Panc1 (cell line): ENCODE results near the gene MBTPS2. TPM values are rescaled to one million over a fixed set of nuclear protein-coding genes. Genes with fewer than 3 reads are reported as not detected.
"Not testable (repeated sequence)": the region's sequence is repeated elsewhere in the genome, so short reads cannot be mapped to it uniquely, and the experiment has no call there.

Experiments
- ATAC-seq: fragments of 200-7000 bp; cut with Tn5 transposase; 2 replicates; pipeline ENCODE4 v1.9.1; 2020; ENCODE audit warnings: mild to moderate bottlenecking, moderate library complexity
- BruUV-seq: library from RNA; stranded (reverse); fragments of 400-500 nt; replicated peaks from 2 replicates; lab custom pipeline; 2021; lab: Mats Ljungman, UMichigan
- CTCF ChIA-PET: fragments of 300-600 bp; sonication (Branson Sonifier 250); formaldehyde crosslinking; loops from one replicate; lab custom pipeline; 2022; ENCODE audit warnings: antibody characterized with exemption; lab: Charles Lee
- POLR2A ChIA-PET: fragments of 300-600 bp; sonication (Branson Sonifier 250); formaldehyde crosslinking; loops from one replicate; lab custom pipeline; 2022; ENCODE audit warnings: antibody characterized with exemption; lab: Charles Lee
- DNase-seq: peaks from one replicate; pipeline ENCODE4 v3.0.0-alpha.2; 2010; ENCODE audit warnings: low read depth, low spot score
- H3K27ac ChIP-seq: 2 replicates; pipeline ENCODE4 v1.5.1; 2011; ENCODE audit warnings: mild to moderate bottlenecking, low read length, inconsistent platforms
- H3K27me3 ChIP-seq: fragments of 200-500 bp; sonication (Bioruptor generic); 2 replicates; pipeline ENCODE4 v1.6.0; 2014; ENCODE audit warnings: low read length, inconsistent platforms; ENCODE audit not compliant: control insufficient read depth, insufficient read depth
- H3K36me3 ChIP-seq: fragments of 200-500 bp; sonication (Bioruptor generic); 2 replicates; pipeline ENCODE4 v1.5.1; 2014; ENCODE audit warnings: inconsistent platforms, mild to moderate bottlenecking, low read length, moderate library complexity; ENCODE audit not compliant: control insufficient read depth, insufficient read depth
- H3K4me1 ChIP-seq: 2 replicates; pipeline ENCODE4 v1.5.1; 2011; ENCODE audit warnings: inconsistent platforms, mild to moderate bottlenecking, low read length, moderate library complexity; ENCODE audit not compliant: control insufficient read depth, insufficient read depth
- H3K4me3 ChIP-seq, 2 experiments: 2 replicates each; pipeline ENCODE4 v1.5.1; 2011 to 2012; ENCODE audit warnings: low read depth in 2 of 2, low read length in 2 of 2, mild to moderate bottlenecking in 2 of 2, inconsistent platforms in 1 of 2, moderate library complexity in 1 of 2
- H3K9me3 ChIP-seq: fragments of 200-500 bp; sonication (Bioruptor generic); 2 replicates; pipeline ENCODE4 v1.5.1; 2014; ENCODE audit warnings: low read depth, mild to moderate bottlenecking, inconsistent platforms, low read length, moderate library complexity; ENCODE audit not compliant: control insufficient read depth, insufficient read depth
- POLR2AphosphoS5 ChIP-seq: IDR thresholded peaks from 2 replicates; pipeline ENCODE4 v1.6.1; 2012; ENCODE audit warnings: mild to moderate bottlenecking, low read depth, low read length, moderate library complexity
- SIN3A ChIP-seq: IDR thresholded peaks from 2 replicates; pipeline ENCODE4 v1.6.1; 2012; ENCODE audit warnings: low read depth, mild to moderate bottlenecking, low read length, moderate library complexity, borderline replicate concordance; ENCODE audit not compliant: insufficient read depth
- TCF7L2 ChIP-seq: IDR thresholded peaks from 2 replicates; pipeline ENCODE4 v1.6.1; 2011; ENCODE audit warnings: mild to moderate bottlenecking, low read depth, low read length, inconsistent platforms
- in situ Hi-C: cut with HindIII; loops from 2 replicates; pipeline ENCODE4 v1.10.0; 2016; ENCODE audit warnings: low sequenced_read_pairs, low pct_unique_long_range_greater_than_20kb
- intact Hi-C: fragments of 100-400 bp; cut with micrococcal nuclease; formaldehyde crosslinking; loops from one replicate; pipeline ENCODE4 v1.10.0; 2022; ENCODE audit not compliant: unreplicated experiment
- total RNA-seq: library from RNA; stranded (reverse); gene quantifications from one replicate; pipeline ENCODE4 v1.2.1, GENCODE V29; 2021; ENCODE audit not compliant: unreplicated experiment
- TF ChIP-seq, protein P1 (sequence below), 2 experiments: IDR thresholded peaks; 2 replicates each; pipeline ENCODE4 v1.6.1; 2011 to 2012; ENCODE audit warnings: low read depth in 2 of 2, control low read depth in 1 of 2, low read length in 1 of 2, mild to moderate bottlenecking in 1 of 2, moderate library complexity in 1 of 2; ENCODE audit not compliant: insufficient read depth in 1 of 2
- TF ChIP-seq, protein P2 (sequence below): fragments of 450-650 bp; IDR thresholded peaks from 2 replicates; pipeline ENCODE4 v1.5.1; 2017; ENCODE audit warnings: mild to moderate bottlenecking

The MBTPS2 gene
- total RNA-seq, 1 experiment from 2014 or later, result 13.5 TPM

DNA sequence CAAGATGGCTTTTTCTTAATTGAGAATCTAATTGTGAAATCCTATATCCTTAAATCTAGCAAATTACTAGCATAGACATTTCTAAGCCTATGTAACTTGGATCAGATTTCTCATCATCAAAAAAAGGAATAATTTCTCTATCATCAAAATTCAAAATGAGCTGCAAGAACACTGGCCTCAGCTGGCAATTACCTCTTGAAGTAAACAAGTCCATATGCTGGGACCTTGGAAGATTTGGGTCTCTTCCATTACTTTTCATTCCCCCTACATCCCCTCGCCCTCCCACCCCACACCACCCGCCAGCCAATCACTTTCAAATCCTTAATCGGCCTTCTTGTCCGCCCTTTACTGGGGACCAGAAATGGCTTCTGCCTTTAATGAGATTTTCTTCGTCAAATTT, 23.3 kb upstream of the MBTPS2 start:
- in situ Hi-C loops (no loop called here), intact Hi-C loops (no loop called here)
- Histone ChIP-seq H3K9me3 (no peaks in the 10 kb centered on the region), H3K36me3 (no peaks in the 10 kb centered on the region), H3K27ac (no peak overlapping the region), H3K27me3 (no peaks in the 10 kb centered on the region), H3K4me3 (no peak overlapping the region), H3K4me1 (no peaks in the 10 kb centered on the region)
- DNase-seq (no peak), ATAC-seq (no peak)
- no TSS peak for BruUV-seq
- ChIA-PET CTCF (no interaction called here), POLR2A (no interaction called here)
- no peak for TF ChIP-seq SIN3A
- no peak for TF ChIP-seq POLR2AphosphoS5
- TF ChIP-seq, protein P1, sequence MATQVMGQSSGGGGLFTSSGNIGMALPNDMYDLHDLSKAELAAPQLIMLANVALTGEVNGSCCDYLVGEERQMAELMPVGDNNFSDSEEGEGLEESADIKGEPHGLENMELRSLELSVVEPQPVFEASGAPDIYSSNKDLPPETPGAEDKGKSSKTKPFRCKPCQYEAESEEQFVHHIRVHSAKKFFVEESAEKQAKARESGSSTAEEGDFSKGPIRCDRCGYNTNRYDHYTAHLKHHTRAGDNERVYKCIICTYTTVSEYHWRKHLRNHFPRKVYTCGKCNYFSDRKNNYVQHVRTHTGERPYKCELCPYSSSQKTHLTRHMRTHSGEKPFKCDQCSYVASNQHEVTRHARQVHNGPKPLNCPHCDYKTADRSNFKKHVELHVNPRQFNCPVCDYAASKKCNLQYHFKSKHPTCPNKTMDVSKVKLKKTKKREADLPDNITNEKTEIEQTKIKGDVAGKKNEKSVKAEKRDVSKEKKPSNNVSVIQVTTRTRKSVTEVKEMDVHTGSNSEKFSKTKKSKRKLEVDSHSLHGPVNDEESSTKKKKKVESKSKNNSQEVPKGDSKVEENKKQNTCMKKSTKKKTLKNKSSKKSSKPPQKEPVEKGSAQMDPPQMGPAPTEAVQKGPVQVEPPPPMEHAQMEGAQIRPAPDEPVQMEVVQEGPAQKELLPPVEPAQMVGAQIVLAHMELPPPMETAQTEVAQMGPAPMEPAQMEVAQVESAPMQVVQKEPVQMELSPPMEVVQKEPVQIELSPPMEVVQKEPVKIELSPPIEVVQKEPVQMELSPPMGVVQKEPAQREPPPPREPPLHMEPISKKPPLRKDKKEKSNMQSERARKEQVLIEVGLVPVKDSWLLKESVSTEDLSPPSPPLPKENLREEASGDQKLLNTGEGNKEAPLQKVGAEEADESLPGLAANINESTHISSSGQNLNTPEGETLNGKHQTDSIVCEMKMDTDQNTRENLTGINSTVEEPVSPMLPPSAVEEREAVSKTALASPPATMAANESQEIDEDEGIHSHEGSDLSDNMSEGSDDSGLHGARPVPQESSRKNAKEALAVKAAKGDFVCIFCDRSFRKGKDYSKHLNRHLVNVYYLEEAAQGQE (IDR thresholded peaks at IDR 0.05; ENCODE audit: insufficient read depth in 1 of 2, low read depth in 2 of 2, low read length in 1 of 2), result no peak
- no peak for TF ChIP-seq TCF7L2
- TF ChIP-seq, protein P2, sequence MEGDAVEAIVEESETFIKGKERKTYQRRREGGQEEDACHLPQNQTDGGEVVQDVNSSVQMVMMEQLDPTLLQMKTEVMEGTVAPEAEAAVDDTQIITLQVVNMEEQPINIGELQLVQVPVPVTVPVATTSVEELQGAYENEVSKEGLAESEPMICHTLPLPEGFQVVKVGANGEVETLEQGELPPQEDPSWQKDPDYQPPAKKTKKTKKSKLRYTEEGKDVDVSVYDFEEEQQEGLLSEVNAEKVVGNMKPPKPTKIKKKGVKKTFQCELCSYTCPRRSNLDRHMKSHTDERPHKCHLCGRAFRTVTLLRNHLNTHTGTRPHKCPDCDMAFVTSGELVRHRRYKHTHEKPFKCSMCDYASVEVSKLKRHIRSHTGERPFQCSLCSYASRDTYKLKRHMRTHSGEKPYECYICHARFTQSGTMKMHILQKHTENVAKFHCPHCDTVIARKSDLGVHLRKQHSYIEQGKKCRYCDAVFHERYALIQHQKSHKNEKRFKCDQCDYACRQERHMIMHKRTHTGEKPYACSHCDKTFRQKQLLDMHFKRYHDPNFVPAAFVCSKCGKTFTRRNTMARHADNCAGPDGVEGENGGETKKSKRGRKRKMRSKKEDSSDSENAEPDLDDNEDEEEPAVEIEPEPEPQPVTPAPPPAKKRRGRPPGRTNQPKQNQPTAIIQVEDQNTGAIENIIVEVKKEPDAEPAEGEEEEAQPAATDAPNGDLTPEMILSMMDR, result no peak

DNA sequence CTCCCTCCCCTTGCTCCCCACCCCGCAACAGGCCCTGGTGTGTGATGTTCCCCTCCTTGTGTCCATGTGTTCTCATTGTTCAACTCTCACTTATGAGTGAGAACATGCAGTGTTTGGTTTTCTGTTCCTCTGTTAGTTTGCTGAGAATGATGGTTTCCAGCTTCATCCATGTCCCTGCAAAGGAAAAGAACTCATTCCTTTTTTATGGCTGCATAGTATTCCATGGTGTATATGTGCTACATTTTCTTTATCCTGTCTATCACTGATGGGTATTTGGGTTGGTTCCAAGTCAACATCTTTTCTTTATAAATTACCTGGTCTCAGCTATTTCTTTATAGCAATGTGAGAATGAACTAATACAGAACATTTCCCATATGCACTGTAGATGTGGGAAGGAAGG, 19.2 kb upstream of the MBTPS2 start:
- ATAC-seq, BruUV-seq, H3K9me3 ChIP-seq, H3K36me3 ChIP-seq, in situ Hi-C loops, intact Hi-C loops, H3K4me3 ChIP-seq, CTCF ChIA-PET, H3K27me3 ChIP-seq, H3K27ac ChIP-seq, DNase-seq, H3K4me1 ChIP-seq, POLR2A ChIA-PET: not testable (repeated sequence)

DNA sequence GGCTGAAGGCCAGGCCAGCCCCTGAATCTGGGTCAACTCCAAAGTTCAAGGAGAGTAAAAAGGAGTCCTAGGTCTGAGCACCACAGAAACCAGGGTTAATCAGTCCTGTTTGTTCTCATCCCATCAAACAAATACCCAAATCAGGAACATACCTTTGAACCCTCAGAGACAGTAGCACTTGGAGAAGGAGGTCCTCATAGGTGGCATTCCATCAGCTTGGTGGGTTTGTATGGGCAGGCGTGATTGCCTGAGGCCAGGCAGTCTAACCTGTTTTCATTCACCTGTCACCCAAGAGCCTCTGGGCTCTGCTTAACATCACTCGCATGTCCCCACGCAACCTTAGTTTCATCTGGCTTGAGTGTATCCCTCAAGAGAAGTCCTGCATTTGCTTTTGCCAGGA, 17.5 kb upstream of the MBTPS2 start:
- Histone ChIP-seq H3K27me3 (no peaks in the 10 kb centered on the region), H3K4me1 (no peaks in the 10 kb centered on the region), H3K9me3 (no peaks in the 10 kb centered on the region), H3K27ac (no peak overlapping the region), H3K4me3 (no peak overlapping the region), H3K36me3 (no peaks in the 10 kb centered on the region)
- no peak for DNase-seq
- BruUV-seq, result no TSS peak
- ATAC-seq, result no peak
- no peak for TF ChIP-seq POLR2AphosphoS5
- no peak for TF ChIP-seq TCF7L2
- no peak for TF ChIP-seq SIN3A
- TF ChIP-seq, protein P2, result no peak
- TF ChIP-seq, protein P1 (IDR thresholded peaks at IDR 0.05; ENCODE audit: insufficient read depth in 1 of 2, low read depth in 2 of 2, low read length in 1 of 2), result no peak
- CTCF ChIA-PET, result no interaction called here
- in situ Hi-C loops, result no loop called here
- POLR2A ChIA-PET, result no interaction called here
- intact Hi-C loops, result no loop called here
